ENCODE data around the gene SLC13A3.

Gene SLC13A3

GRCh38 chr20:46573234-46573633 is 78.0 kb downstream of the SLC13A3 start:
- no peak for DNase-seq

GRCh38 chr20:46572790-46573189 is 78.5 kb downstream of the SLC13A3 start:
- no peak for DNase-seq

GRCh38 chr20:46572153-46572552 is 79.1 kb downstream of the SLC13A3 start:
- DNase-seq, result no peak

DNA sequence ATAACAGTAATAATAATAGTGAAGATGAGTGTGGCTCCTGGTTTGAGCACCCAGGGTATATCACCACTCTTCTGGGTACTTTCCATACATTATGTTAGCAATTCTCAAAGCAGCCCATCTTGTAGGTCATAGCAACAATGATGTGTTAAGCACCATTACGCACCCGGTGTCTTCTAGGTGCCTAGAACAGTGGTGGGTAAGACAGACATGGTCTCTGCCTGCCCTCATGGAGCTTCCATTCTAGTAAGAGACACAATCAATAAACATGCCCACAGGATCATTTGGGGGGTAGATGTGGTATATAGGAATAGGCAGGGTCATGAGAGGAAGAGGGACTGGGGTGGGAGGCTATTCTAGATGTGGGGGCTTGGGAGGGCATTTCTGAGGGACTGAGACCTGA is 79.8 kb downstream of the SLC13A3 start:
- DNase-seq, result no peak

GRCh38 chr20:46570956-46571355 is 80.3 kb downstream of the SLC13A3 start:
- no peak for DNase-seq

DNA sequence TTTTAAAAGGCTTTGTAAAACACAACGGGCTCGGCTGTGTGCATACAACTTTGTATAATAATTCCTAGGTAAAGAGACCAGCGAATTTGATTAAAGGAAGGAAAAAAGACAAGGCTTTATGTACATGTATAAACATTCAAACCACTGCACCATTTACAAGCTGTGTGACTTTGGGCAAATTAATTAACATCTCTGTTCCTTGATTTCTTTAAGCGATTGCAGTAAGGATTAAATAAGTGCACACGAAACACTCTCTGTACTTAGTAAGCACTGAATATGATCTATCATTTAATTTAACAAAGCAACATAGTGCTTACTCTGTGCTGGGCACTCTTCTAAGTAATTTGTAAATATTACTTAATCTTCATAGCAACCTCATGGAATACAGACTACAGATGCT is 81.3 kb downstream of the SLC13A3 start:
- DNase-seq, result no peak

- no peak for DNase-seq
Measured at GRCh38 chr20:46568570-46569129, 82.6 kb downstream of the SLC13A3 start.

DNA sequence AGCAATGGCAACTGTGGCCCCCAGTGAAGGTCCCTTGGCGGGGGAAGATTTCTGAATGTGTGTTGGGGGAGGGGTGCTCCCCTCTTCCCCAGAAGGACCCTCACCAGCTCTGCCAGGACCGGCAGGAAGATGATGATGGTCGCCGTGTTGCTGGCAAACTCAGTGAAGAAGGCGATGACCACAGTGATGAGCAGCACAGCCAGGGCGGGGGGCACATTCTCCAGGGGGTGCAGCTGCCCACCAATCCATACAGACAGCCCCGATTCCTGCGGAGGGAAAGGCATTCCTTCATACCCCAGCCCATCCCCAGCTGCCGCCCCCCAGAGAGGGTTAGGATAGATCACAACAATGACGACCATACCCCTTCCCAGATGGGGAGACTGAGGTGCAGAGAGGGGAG is 85.1 kb downstream of the SLC13A3 start:
- no peak for DNase-seq

GRCh38 chr20:46564241-46564957 is 86.9 kb downstream of the SLC13A3 start:
- no peak for DNase-seq

- DNase-seq, result no peak
Measured at GRCh38 chr20:46563860-46564221, 87.4 kb downstream of the SLC13A3 start.

DNA sequence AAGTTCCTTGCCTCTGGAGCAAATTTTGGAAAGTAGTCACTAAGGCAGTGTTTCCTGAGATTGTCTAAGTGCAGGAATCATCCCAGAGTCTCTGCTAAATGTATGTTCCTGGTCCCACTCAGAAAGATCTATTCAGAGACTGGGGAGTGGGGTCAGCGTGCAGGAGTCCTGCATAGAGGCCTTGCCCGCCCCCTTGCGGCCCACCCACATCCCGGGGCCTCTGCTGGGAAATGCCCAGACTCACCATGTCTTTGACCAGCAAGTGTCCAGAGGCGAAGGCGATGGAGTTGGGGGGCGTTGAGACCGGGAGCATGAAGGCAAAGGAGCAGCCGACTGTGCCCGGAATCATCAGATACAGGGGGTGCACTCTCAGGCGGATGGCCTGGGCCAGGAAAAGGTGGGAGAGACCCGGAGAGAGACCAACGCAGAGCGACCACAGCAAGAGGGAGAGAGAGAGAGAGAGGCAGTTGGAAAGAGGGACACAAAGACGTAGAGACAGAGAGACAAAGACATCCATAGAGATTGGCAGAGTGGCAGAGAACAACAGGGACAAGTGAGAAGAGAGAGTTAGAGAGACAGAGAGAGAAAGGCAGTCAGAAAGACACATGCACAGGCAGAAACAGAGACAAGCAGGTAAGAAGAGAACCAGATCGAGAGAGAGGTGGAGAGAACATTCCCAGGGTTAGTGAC is 87.9 kb downstream of the SLC13A3 start:
- no peak for DNase-seq

DNA sequence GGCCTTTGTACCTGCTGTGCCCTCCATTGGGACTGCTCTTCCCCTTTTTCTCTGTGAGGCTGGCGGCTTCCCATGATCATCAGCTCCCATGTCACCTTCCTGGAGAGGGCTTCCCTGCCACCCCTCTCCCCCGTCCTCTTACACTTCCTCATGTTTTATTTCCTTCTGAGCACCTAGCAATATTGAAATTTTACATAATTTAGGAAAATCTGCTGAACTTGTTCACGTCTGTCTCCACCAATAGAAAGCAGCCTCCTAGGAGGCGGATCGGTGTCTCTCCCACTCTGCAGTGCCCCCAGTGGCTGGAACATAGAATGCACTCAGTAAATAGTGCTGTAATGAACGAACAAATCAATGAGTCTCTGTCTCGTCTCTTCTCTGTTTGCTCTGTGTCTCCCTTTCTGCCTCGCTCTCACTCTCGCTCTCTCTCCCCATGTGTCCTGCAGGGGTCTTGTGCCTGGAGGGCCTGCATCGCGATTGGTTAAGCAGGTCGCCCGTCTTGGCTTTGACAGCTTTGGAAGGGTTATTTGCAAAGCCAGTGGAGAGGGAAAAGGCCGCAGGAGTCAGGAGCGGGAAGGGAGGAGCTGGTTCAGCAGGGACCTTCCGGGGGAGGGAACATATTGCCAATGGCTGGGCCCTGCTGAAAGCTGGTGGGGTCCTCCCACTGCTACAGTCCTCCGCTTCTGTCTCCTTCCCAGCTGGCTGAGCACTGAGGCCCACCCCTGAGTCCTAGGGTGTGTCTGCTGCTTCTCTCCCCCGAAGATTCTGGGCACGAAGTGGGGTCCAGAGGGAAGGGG is 88.7 kb downstream of the SLC13A3 start:
- DNase-seq, result peak; percentile 13 to 49

- no peak for DNase-seq
Measured at GRCh38 chr20:46562009-46562372, 89.3 kb downstream of the SLC13A3 start.

- peak in 1 of 2 experiments; percentile 20 for DNase-seq
Measured at GRCh38 chr20:46559685-46560440, 91.4 kb downstream of the SLC13A3 start.

DNA sequence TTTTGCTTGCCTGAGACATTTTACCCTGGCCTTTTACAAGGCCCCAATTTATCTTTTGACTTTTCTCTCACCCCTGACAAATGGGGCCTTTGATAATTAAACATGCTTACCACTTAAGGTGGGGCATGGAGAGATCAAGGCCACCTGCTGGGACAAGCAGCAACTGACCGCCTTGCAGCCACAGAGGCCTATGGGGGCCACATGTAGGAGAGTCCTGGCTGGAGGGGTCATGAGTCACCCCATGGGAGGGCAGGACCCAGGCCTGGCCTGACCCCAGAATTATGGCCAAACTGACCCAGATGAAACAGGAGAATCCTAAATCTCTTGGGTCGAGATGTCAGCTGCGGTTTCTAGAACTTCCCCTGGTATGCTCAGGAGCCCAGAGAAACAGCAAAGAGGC is 92.3 kb downstream of the SLC13A3 start:
- DNase-seq, result no peak

GRCh38 chr20:46558511-46558959 is 92.7 kb downstream of the SLC13A3 start:
- DNase-seq, result peak; percentile 64 to 86

- DNase-seq, result peak in 1 of 2 experiments; percentile 33
Measured at GRCh38 chr20:46557231-46557956, 93.9 kb downstream of the SLC13A3 start.

DNA sequence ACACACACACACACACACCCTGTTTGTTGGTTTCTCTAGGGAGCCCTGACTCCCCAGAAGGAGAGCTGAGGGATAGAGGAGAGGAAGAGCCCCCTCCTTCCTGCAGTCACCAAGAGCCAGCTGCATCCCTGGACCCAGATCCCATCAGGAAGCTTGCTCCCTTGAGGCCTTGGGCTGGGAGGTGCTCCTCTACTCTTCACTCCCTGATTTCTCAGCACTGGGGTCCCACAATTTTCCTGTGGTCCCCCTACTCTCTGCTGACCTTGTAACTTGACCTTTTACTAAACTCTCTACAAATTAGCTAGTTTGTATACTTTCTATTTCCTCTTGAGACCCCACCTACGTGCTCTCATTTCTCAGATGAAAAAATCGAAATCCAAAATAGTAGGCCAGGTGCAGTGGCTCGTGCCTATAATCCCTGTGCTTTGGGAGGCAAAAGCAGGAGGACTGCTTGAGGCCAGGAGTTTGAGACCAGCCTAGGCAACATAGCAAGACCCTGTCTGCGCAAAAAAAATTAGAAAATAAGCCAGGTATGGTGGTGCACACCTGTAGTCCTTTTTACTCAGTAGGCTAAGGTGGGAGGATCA is 95.8 kb downstream of the SLC13A3 start:
- no peak for DNase-seq

DNA sequence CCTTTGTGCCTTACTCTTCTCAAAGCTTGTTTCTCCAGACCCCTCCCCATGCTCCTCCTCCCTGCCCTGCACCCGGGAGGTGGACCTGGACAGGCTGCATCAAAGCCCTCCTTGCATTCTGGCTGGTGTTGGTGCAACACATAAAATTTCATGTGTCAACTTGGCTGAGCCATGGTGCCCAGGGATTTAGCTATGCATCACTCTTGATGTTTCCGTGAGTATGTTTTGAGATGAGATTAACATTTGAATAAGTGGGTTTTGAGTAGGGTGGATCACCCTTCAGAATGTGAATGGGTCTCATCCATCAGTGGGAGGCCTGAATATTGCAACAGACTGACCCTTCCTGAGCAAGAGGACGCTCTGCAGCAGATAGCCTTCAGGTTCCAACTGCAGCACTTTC is 96.4 kb downstream of the SLC13A3 start:
- no peak for DNase-seq

GRCh38 chr20:46553926-46554325 is 97.3 kb downstream of the SLC13A3 start:
- DNase-seq, result no peak
